CD14-positive monocyte (primary cell): ENCODE data around the gene UST. TPM values are rescaled to one million over a fixed set of nuclear protein-coding genes. Genes with fewer than 3 reads are reported as not detected.
A peak's percentile ranks its signal among the peaks of the same experiment; 100 is the strongest.

Experiments
- DNase-seq, 3 donors: peaks; one replicate each; pipeline ENCODE4 v3.0.0-alpha.2; 2011 to 2022
- H2AFZ ChIP-seq: 2 replicates; pipeline ENCODE4 v1.6.0; 2012; ENCODE audit warnings: mild to moderate bottlenecking, low read depth, low read length, inconsistent platforms; ENCODE audit not compliant: insufficient read depth, poor library complexity, severe bottlenecking
- H3K27ac ChIP-seq, 2 donors: 1 replicate in 1 of 2; 2 replicates in 1 of 2; pipeline ENCODE4 v1.5.1; 2012 to 2013; ENCODE audit warnings: low read length in 2 of 2, control low read depth in 1 of 2, inconsistent platforms in 1 of 2, low read depth in 1 of 2, mild to moderate bottlenecking in 1 of 2
- H3K27me3 ChIP-seq, 2 donors: one replicate each; pipeline versions ENCODE4 v1.6.0 to v1.6.1; 2011 to 2013; ENCODE audit warnings: low read length in 2 of 2; ENCODE audit not compliant: control insufficient read depth in 2 of 2, insufficient read depth in 2 of 2
- H3K36me3 ChIP-seq, 2 donors: replicated peaks in 1 of 2; 1 replicate in 1 of 2; 2 replicates in 1 of 2; pipeline versions ENCODE4 v1.5.1 to v1.6.1; 2012 to 2013; ENCODE audit warnings: low read length in 2 of 2, control low read depth in 1 of 2, inconsistent platforms in 1 of 2, mild to moderate bottlenecking in 1 of 2; ENCODE audit not compliant: insufficient read depth in 2 of 2, control insufficient read depth in 1 of 2
- H3K4me1 ChIP-seq, 2 donors: 1 replicate in 1 of 2; 2 replicates in 1 of 2; pipeline versions ENCODE4 v1.5.1 to v1.6.1; 2012 to 2013; ENCODE audit warnings: low read length in 2 of 2, control low read depth in 1 of 2, inconsistent platforms in 1 of 2, mild to moderate bottlenecking in 1 of 2, moderate library complexity in 1 of 2; ENCODE audit not compliant: insufficient read depth in 2 of 2, control insufficient read depth in 1 of 2
- H3K4me2 ChIP-seq: replicated peaks from 2 replicates; pipeline ENCODE3; 2012; ENCODE audit warnings: low read length, moderate library complexity, mild to moderate bottlenecking; ENCODE audit not compliant: poor library complexity, severe bottlenecking; ENCODE audit errors: extremely low read depth
- H3K4me3 ChIP-seq, 3 experiments: fragments of 200-600 bp in 1 of 3; sonication (generic) in 1 of 3; replicated peaks in 1 of 3; 1 replicate in 2 of 3; 2 replicates in 1 of 3; pipeline ENCODE4 v1.5.1; 2011 to 2013; ENCODE audit warnings: low read length in 3 of 3, mild to moderate bottlenecking in 3 of 3, control low read depth in 2 of 3, low read depth in 2 of 3, inconsistent platforms in 1 of 3, moderate library complexity in 1 of 3
- H3K79me2 ChIP-seq: 2 replicates; pipeline ENCODE4 v1.6.0; 2012; ENCODE audit warnings: mild to moderate bottlenecking, control low read depth, inconsistent platforms, low read length, moderate library complexity; ENCODE audit not compliant: insufficient read depth
- H3K9ac ChIP-seq: 2 replicates; pipeline ENCODE4 v1.6.0; 2017; ENCODE audit warnings: low read length, mild to moderate bottlenecking; ENCODE audit not compliant: insufficient read depth, poor library complexity, severe bottlenecking
- H3K9me3 ChIP-seq, 2 donors: replicated peaks in 1 of 2; 1 replicate in 1 of 2; 2 replicates in 1 of 2; pipeline versions ENCODE4 v1.5.1 to v1.6.1; 2012 to 2013; ENCODE audit warnings: low read length in 2 of 2, control low read depth in 1 of 2; ENCODE audit not compliant: control insufficient read depth in 1 of 2, insufficient read depth in 1 of 2
- H4K20me1 ChIP-seq: 2 replicates; pipeline ENCODE4 v1.6.0; 2012; ENCODE audit warnings: mild to moderate bottlenecking, low read length, control low read depth, moderate library complexity; ENCODE audit not compliant: insufficient read depth
- H3K27ac Mint-ChIP-seq, 7 donors: one replicate each; pipeline ENCODE4 v1.8.0; 2020; ENCODE audit warnings: mild to moderate bottlenecking in 7 of 7, mixed read lengths in 7 of 7, moderate library complexity in 6 of 7, inconsistent platforms in 2 of 7
- H3K27me3 Mint-ChIP-seq, 3 donors: one replicate each; pipeline ENCODE4 v1.8.0; 2021 to 2022; ENCODE audit warnings: low read depth in 3 of 3, mild to moderate bottlenecking in 3 of 3, mixed read lengths in 3 of 3, moderate library complexity in 3 of 3, inconsistent platforms in 1 of 3
- H3K36me3 Mint-ChIP-seq, 2 donors: one replicate each; pipeline ENCODE4 v1.8.0; 2020; ENCODE audit warnings: mixed read lengths in 2 of 2, inconsistent platforms in 1 of 2, mild to moderate bottlenecking in 1 of 2
- H3K4me1 Mint-ChIP-seq: one replicate; pipeline ENCODE4 v1.8.0; 2020; ENCODE audit warnings: mild to moderate bottlenecking, mixed read lengths
- H3K4me3 Mint-ChIP-seq, 2 donors: one replicate each; pipeline ENCODE4 v1.8.0; 2020; ENCODE audit warnings: mild to moderate bottlenecking in 2 of 2, mixed read lengths in 2 of 2, moderate library complexity in 1 of 2
- H3K9me3 Mint-ChIP-seq, 7 donors: one replicate each; pipeline ENCODE4 v1.8.0; 2020 to 2022; ENCODE audit warnings: mixed read lengths in 7 of 7, mild to moderate bottlenecking in 6 of 7, moderate library complexity in 6 of 7, inconsistent platforms in 2 of 7
- WGBS: methylation state at CpG from one replicate; pipeline ENCODE4 v1.1.5; 2013; ENCODE audit warnings: missing lambda C conversion rate; ENCODE audit not compliant: insufficient coverage; 5-methylcytosine and 5-hydroxymethylcytosine counted together
- intact Hi-C, 2 donors: fragments of 100-400 bp; cut with micrococcal nuclease; formaldehyde crosslinking; loops; one replicate each; pipeline versions ENCODE4 v1.15.0 to v1.15.1; 2023
- polyA plus RNA-seq, 3 donors: library from polyadenylated mRNA; depleted of rRNA in 1 of 3; unstranded in 2 of 3; stranded (reverse) in 1 of 3; fragments of 300-500 nt in 2 of 3; fragments of >200 nt in 1 of 3; fragmentation: Illumina TruSeq in 2 of 3; gene quantifications; 1 replicate in 2 of 3; 2 replicates in 1 of 3; pipeline ENCODE4 v1.2.3, GENCODE V29; 2012 to 2021
- TF ChIP-seq, protein P1 (sequence below): fragments of 200-600 bp; IDR thresholded peaks from one replicate; pipeline ENCODE4 v1.8.0; 2022; ENCODE audit warnings: antibody characterized with exemption, mild to moderate bottlenecking

The UST gene
- polyA plus RNA-seq, 3 donors: 0.33 to 0.53 (median 0.48) TPM

GRCh38 chr6:148736774-148737412 lies 9.9 kb upstream of the UST start:
- Histone ChIP-seq H3K27me3 (no peaks in the 10 kb centered on the region), H3K4me1 (peaks cover 7 to 10% of the 10 kb centered on the region in 2 donors), H3K79me2 (no peaks in the 10 kb centered on the region), H3K4me2 (no peak overlapping the region), H2AFZ (no peak overlapping the region), H4K20me1 (no peaks in the 10 kb centered on the region), H3K4me3 (no peak overlapping the region), H3K9me3 (no peaks in the 10 kb centered on the region), H3K27ac (no peak overlapping the region), H3K9ac (no peak overlapping the region), H3K36me3 (no peaks in the 10 kb centered on the region)
- Mint-ChIP-seq H3K4me3 (no peak overlapping the region), H3K27me3 (peaks cover 1 to 8% (median 3%) of the 10 kb centered on the region in 3 donors), H3K9me3 (peaks cover 0 to 10% (median 8%) of the 10 kb centered on the region in 7 donors), H3K4me1 (peaks cover 24% of the 10 kb centered on the region), H3K27ac (peak overlapping the region in 1 of 7 donors; percentile 58), H3K36me3 (no peaks in the 10 kb centered on the region)
- DNase-seq: peak in 2 of 3 donors; percentile 10 to 36
- WGBS: 78% methylated on average over 3 of the region's 5 CpGs
- TF ChIP-seq, protein P1, sequence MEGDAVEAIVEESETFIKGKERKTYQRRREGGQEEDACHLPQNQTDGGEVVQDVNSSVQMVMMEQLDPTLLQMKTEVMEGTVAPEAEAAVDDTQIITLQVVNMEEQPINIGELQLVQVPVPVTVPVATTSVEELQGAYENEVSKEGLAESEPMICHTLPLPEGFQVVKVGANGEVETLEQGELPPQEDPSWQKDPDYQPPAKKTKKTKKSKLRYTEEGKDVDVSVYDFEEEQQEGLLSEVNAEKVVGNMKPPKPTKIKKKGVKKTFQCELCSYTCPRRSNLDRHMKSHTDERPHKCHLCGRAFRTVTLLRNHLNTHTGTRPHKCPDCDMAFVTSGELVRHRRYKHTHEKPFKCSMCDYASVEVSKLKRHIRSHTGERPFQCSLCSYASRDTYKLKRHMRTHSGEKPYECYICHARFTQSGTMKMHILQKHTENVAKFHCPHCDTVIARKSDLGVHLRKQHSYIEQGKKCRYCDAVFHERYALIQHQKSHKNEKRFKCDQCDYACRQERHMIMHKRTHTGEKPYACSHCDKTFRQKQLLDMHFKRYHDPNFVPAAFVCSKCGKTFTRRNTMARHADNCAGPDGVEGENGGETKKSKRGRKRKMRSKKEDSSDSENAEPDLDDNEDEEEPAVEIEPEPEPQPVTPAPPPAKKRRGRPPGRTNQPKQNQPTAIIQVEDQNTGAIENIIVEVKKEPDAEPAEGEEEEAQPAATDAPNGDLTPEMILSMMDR: no peak
- intact Hi-C loops: no loop called here

DNA sequence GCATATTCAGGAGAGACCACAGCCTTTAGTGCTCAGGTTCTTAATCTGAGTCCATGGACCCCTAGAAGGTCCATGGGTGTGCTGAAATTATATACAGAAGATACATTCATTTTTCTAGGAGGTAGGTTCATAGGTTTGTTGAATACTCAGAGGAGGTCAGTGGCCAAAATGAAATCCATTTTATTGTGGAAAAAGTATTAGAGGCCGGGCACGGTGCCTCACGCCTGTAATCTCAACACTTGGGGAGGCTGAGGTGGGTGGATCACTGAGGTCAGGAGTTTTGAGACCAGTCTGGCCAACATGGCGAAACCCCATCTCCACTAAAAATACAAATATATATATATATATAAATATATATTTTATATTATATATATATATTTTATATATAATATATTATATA lies 9.0 kb upstream of the UST start:
- H3K4me1 ChIP-seq: peaks cover 7 to 10% of the 10 kb centered on the region in 2 donors
- no peak overlapping the region for H3K4me3 ChIP-seq
- TF ChIP-seq, protein P1: no peak
- H3K9ac ChIP-seq: no peak overlapping the region
- no peak overlapping the region for H3K27ac Mint-ChIP-seq
- peaks cover 0 to 9% (median 6%) of the 10 kb centered on the region in 7 donors for H3K9me3 Mint-ChIP-seq
- no peak overlapping the region for H3K4me3 Mint-ChIP-seq
- H3K79me2 ChIP-seq: no peaks in the 10 kb centered on the region
- H3K36me3 Mint-ChIP-seq: no peaks in the 10 kb centered on the region
- H2AFZ ChIP-seq: no peak overlapping the region
- intact Hi-C loops: no loop called here
- H3K27me3 ChIP-seq: no peaks in the 10 kb centered on the region
- peaks cover 3 to 7% (median 4%) of the 10 kb centered on the region in 3 donors for H3K27me3 Mint-ChIP-seq
- no peak overlapping the region for H3K27ac ChIP-seq
- no peak for DNase-seq
- no peak overlapping the region for H3K4me2 ChIP-seq
- H3K9me3 ChIP-seq: no peaks in the 10 kb centered on the region
- H3K36me3 ChIP-seq: no peaks in the 10 kb centered on the region
- no peaks in the 10 kb centered on the region for H4K20me1 ChIP-seq
- H3K4me1 Mint-ChIP-seq: peaks cover 24% of the 10 kb centered on the region
- 100% methylated on average over 1 of the region's 4 CpGs for WGBS
